NT2/D1 (cell line): ENCODE measurements around the gene RNASE2.
"Not testable (repeated sequence)": the region's sequence is repeated elsewhere in the genome, so short reads cannot be mapped to it uniquely, and the experiment has no call there.

Experiments
- SUZ12 ChIP-seq: IDR thresholded peaks from 2 replicates; pipeline ENCODE4 v1.6.1; 2011; ENCODE audit not compliant: insufficient read length, insufficient read depth; ENCODE audit errors: extremely low read depth
- YY1 ChIP-seq: IDR thresholded peaks from 2 replicates; pipeline ENCODE4 v1.6.1; 2011; ENCODE audit not compliant: insufficient read length, insufficient read depth
- ZNF274 ChIP-seq: IDR thresholded peaks from 2 replicates; pipeline ENCODE4 v1.6.1; 2011; ENCODE audit warnings: mild to moderate bottlenecking, low read depth, low read length

GRCh38 chr14:20958946-20959345 lies 3.7 kb downstream of the RNASE2 start:
- not testable (repeated sequence) for TF ChIP-seq ZNF274, YY1, SUZ12
